Transverse colon (tissue), 4 donors: Measurements from ENCODE around the gene PPP1R14D. TPM values are rescaled to one million over a fixed set of nuclear protein-coding genes. Genes with fewer than 3 reads are reported as not detected.

Experiments
- DNase-seq: peaks from one replicate; pipeline ENCODE4 v3.0.0-alpha.2; 2019
- H3K27ac ChIP-seq, 4 donors: fragments of 200-600 bp; sonication (generic); 2 replicates each; pipeline ENCODE4 v1.5.1; 2016 to 2018; ENCODE audit warnings: inconsistent platforms in 4 of 4
- H3K27me3 ChIP-seq: fragments of 200-600 bp; sonication (generic); 2 replicates; pipeline ENCODE4 v1.5.1; 2017; ENCODE audit warnings: inconsistent platforms
- H3K36me3 ChIP-seq, 4 donors: fragments of 200-600 bp; sonication (generic); 2 replicates each; pipeline ENCODE4 v1.5.1; 2017 to 2019; ENCODE audit warnings: inconsistent platforms in 4 of 4
- H3K4me1 ChIP-seq, 4 donors: fragments of 200-600 bp; sonication (generic); 2 replicates each; pipeline ENCODE4 v1.5.1; 2017 to 2020; ENCODE audit warnings: inconsistent platforms in 4 of 4
- H3K4me3 ChIP-seq, 4 donors: fragments of 200-600 bp; sonication (generic); 1 replicate in 1 of 4; 2 replicates in 3 of 4; pipeline versions ENCODE4 v1.5.1 to v1.6.1; 2017 to 2019; ENCODE audit warnings: inconsistent platforms in 4 of 4
- H3K9me3 ChIP-seq, 2 donors: fragments of 200-600 bp; sonication (generic); 2 replicates each; pipeline ENCODE4 v1.5.1; 2017 to 2019; ENCODE audit warnings: inconsistent platforms in 2 of 2
- EP300 ChIP-seq: sonication (generic); formaldehyde crosslinking; IDR thresholded peaks from one replicate; pipeline ENCODE4 v1.6.1; 2017; ENCODE audit warnings: antibody characterized with exemption, low read depth
- POLR2A ChIP-seq: fragments of 450-650 bp; IDR thresholded peaks from one replicate; pipeline ENCODE4 v1.6.1; 2016; ENCODE audit warnings: antibody characterized with exemption, mild to moderate bottlenecking, moderate library complexity
- POLR2AphosphoS5 ChIP-seq, 3 donors: sonication (generic); formaldehyde crosslinking; IDR thresholded peaks; one replicate each; pipeline ENCODE4 v1.6.1; 2016; ENCODE audit warnings: antibody characterized with exemption in 3 of 3
- WGBS, 2 donors: methylation state at CpG; one replicate each; pipeline ENCODE4 v1.1.5; 2018; ENCODE audit warnings: low coverage in 1 of 2; 5-methylcytosine and 5-hydroxymethylcytosine counted together
- in situ Hi-C, 4 donors: fragments of 200-750 bp; cut with MboI; loops; one replicate each; pipeline versions ENCODE4 v1.15.0 to v1.15.1; 2017; ENCODE audit warnings: low sequenced_read_pairs in 3 of 4, low pct_ligation_motif_present in 1 of 4, low pct_unique_long_range_greater_than_20kb in 1 of 4
- intact Hi-C: fragments of 100-400 bp; cut with DNase I; formaldehyde crosslinking; loops from one replicate; pipeline ENCODE4 v1.15.1; 2023; ENCODE audit warnings: low total_unique reads
- total RNA-seq, 4 donors: library from RNA; depleted of rRNA; stranded (reverse); fragments of >200 nt; gene quantifications; one replicate each; pipeline ENCODE4 v1.1.0, GENCODE V29; 2016
- TF ChIP-seq, protein P1 (sequence below), 5 experiments: fragments of 200-600 bp in 3 of 5; fragments of 450-650 bp in 2 of 5; sonication (generic) in 3 of 5; IDR thresholded peaks; 1 replicate in 2 of 5; 2 replicates in 3 of 5; pipeline ENCODE4 v1.5.1; 2016 to 2017; ENCODE audit warnings: antibody characterized with exemption in 5 of 5, inconsistent platforms in 3 of 5, mild to moderate bottlenecking in 2 of 5, moderate library complexity in 1 of 5

PPP1R14D gene
- total RNA-seq, 4 donors from 2014 or later = 19.5 to 256 (median 144) TPM

DNA sequence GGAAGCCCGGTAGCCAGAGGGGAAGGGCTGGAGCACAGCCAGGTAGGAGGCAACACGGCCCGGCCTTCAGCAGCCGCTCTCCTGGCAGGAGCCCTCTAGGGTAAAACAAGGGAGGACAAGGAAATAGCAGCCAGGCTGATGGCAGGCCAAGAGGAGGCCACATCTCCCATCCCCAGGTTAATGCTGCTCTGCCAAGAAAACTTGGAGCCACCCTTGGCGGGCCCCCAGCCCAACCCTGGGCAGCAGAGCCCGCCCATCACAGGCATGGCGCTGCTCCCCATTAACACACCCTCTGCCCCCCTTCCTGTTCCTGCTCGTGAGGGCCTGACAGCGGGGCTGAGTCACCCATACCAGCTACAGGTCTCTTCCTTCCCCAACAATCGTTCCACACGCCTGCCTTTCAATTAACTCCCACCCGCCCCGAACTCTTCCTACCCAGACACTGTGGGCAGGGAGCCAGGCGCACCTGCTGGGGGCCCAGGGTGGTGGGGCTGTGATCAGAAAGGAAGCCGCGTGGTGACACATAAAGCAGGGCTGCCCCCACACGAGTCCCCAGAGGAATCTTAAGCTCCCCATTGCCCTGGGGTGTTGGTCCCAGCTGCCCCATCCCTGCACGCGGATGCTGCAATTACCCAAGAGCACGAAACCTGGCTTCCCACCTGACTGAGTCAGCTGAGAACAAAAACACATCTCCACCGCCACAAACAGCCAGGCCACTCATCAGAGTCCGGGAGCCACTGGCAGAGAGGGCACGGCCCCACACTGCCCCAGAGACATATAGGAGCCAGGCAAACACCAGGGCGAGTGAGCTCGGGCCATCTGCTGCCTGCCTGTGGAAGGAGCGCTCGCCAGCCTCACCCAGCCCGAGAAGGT lies 59.0 kb downstream of the PPP1R14D start, which contains the start of gene C15orf62:
Gene C15orf62, plus strand, starts transcription at position 707 of the 873 bp plus-strand sequence. CDS start 516 bp downstream, outside the sequence.
- in situ Hi-C loops (loop anchor here in 3 of 4 donors (10.0 to 25.0 kb wide), 3 partner anchors 75 to 182 kb away; partner anchors contain the start of genes KNL1 (in 1 of the 3) and RAD51 (in 1 of the 3)), intact Hi-C loops (no loop called here)
- H3K4me1 ChIP-seq = peaks cover 19 to 52% (median 46%) of the 10 kb centered on the region in 4 donors
- 4 to 26% methylated on average over 5 to 28 of the region's 28 CpGs for WGBS, 2 donors
- DNase-seq = peak; percentile 66
- peak within 1 kb of the TSS; percentile 77 to 88 (median 80) for H3K27ac ChIP-seq
- H3K27me3 ChIP-seq = no peaks in the 10 kb centered on the region
- TF ChIP-seq, protein P1, sequence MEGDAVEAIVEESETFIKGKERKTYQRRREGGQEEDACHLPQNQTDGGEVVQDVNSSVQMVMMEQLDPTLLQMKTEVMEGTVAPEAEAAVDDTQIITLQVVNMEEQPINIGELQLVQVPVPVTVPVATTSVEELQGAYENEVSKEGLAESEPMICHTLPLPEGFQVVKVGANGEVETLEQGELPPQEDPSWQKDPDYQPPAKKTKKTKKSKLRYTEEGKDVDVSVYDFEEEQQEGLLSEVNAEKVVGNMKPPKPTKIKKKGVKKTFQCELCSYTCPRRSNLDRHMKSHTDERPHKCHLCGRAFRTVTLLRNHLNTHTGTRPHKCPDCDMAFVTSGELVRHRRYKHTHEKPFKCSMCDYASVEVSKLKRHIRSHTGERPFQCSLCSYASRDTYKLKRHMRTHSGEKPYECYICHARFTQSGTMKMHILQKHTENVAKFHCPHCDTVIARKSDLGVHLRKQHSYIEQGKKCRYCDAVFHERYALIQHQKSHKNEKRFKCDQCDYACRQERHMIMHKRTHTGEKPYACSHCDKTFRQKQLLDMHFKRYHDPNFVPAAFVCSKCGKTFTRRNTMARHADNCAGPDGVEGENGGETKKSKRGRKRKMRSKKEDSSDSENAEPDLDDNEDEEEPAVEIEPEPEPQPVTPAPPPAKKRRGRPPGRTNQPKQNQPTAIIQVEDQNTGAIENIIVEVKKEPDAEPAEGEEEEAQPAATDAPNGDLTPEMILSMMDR (IDR thresholded peaks at IDR 0.05) = no peak
- H3K4me3 ChIP-seq = peak within 1 kb of the TSS in 1 of 4 donors; percentile 5
- H3K9me3 ChIP-seq = no peaks in the 10 kb centered on the region
- H3K36me3 ChIP-seq = peaks cover 0 to 7% (median 3%) of the 10 kb centered on the region in 4 donors

DNA sequence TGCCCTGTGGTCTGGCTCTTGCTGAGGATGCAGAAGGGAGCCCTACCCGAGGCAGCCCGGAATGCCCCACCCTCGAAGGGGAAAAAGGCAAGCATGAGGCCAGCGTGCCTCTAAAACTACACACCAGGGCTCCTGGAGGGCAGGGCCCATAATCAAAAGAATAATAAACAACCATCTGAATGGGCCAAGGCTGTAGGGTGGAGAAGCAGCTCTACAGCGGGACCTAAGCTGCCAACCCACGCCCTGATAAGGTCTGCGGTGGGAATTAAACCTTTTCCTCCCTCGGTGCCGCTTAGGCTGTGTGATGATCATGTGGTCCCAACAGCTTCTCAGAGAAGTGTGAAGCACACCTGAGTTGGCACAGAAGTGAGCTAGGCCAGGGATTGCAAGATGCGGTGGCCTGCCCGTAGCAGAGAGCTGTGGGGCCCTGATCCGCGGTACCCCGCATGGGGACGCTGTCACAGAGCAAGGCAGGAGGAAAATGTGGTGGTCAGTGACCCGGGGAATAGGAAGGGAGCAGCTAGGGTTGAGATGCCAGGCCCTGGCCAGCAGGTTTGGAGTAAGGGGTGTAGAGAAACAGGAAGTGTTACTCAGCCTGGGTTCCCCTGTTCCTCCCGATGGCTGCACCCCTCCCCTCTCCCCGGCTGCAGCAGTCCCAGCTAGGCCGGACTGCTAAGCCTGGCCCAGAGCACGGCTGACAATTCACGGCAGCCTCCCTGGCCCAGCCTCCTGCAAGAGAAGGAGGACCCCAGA lies 59.8 kb downstream of the PPP1R14D start:
- 54% methylated on average over 21 of the region's 21 CpGs; no CpG with 5 or more reads in 1 of the 2 donors for WGBS, 2 donors
- Histone ChIP-seq H3K4me3 (peak overlapping the region in 1 of 4 donors; percentile 5), H3K9me3 (no peaks in the 10 kb centered on the region), H3K4me1 (peaks cover 20 to 60% (median 53%) of the 10 kb centered on the region in 4 donors), H3K36me3 (peaks cover 0 to 6% (median 0%) of the 10 kb centered on the region in 4 donors), H3K27me3 (no peaks in the 10 kb centered on the region), H3K27ac (peak overlapping the region; percentile 77 to 88 (median 80))
- in situ Hi-C loops = loop anchor here in 1 of 4 donors (25.0 kb wide), 1 partner anchor 181 kb away; the partner anchor contains the start of gene KNL1
- TF ChIP-seq EP300 (no peak), POLR2AphosphoS5 (IDR thresholded peaks at IDR 0.05) (peak in 1 of 3 donors; percentile 5)
- TF ChIP-seq, protein P1 (IDR thresholded peaks at IDR 0.05) = no peak
- intact Hi-C loops = no loop called here
- peak; percentile 66 for DNase-seq

DNA sequence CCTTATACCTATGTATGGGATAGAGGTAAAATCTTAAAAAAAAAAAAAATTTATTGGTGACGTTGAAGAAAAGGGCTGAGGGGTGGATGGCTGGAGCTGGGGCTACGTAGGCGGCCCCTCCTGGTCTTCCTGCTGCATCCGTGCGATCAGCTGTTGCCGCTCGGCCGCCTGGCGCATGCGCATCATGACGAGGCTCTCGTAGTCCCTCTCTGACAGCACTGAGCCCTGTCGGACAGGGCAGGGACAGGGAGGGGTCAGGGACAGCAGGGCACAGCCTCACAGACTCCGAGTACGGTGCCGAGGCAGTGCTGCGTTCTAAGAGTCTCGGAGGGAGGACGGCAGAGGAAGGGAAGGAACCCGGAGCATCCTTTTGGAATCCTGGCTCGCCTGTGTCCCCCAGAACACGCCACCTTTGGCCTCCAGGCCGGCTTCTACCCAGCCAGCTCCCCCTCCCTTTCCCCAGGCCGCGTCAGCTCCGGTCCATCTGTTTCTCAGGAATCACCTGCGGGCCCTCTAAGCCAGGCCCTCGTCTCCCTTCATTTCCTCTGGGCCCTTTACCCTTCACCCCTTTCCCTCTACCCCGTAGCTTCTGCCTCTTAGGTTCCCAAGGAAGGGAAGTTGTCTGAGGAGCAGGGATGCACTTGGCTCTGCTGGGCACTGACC lies 60.5 kb downstream of the PPP1R14D start:
- peaks cover 20 to 67% (median 60%) of the 10 kb centered on the region in 4 donors for H3K4me1 ChIP-seq
- in situ Hi-C loops (loop anchor here in 1 of 4 donors (25.0 kb wide), 1 partner anchor 181 kb away; the partner anchor contains the start of gene KNL1), intact Hi-C loops (no loop called here)
- no peak for DNase-seq
- 73 to 87% methylated on average over 2 to 28 of the region's 29 CpGs for WGBS, 2 donors
- no peaks in the 10 kb centered on the region for H3K27me3 ChIP-seq
- H3K36me3 ChIP-seq = no peaks in the 10 kb centered on the region
- H3K9me3 ChIP-seq = no peaks in the 10 kb centered on the region
- no peak overlapping the region for H3K4me3 ChIP-seq
- TF ChIP-seq, protein P1 (IDR thresholded peaks at IDR 0.05) = no peak
- TF ChIP-seq POLR2A (no peak), EP300 (no peak), POLR2AphosphoS5 (IDR thresholded peaks at IDR 0.05) (no peak)
- peak overlapping the region; percentile 77 to 88 (median 80) for H3K27ac ChIP-seq
